Astrocyte of the cerebellum (primary cell): ENCODE measurements around the gene HEMK1.
A peak's percentile ranks its signal among the peaks of the same experiment; 100 is the strongest.

Experiments used
- DNase-seq: peaks from one replicate; pipeline ENCODE4 v3.0.0-alpha.2; 2011; ENCODE audit warnings: low read depth
- H3K4me3 ChIP-seq: 2 replicates; pipeline ENCODE4 v1.5.1; 2011; ENCODE audit warnings: mild to moderate bottlenecking, low read depth, low read length, moderate library complexity
- CTCF ChIP-seq: IDR thresholded peaks from 2 replicates; pipeline ENCODE4 v1.5.1; 2012; ENCODE audit warnings: low read length, low read depth, moderate library complexity, mild to moderate bottlenecking; ENCODE audit errors: missing control alignments
- in situ Hi-C: cut with HindIII; loops from 2 replicates; pipeline ENCODE4 v1.10.0; 2017; ENCODE audit warnings: low sequenced_read_pairs

Gene HEMK1

GRCh38 chr3:50567011-50567385, 2.3 kb upstream of the HEMK1 start:
- in situ Hi-C loops: no loop called here
- no peak for TF ChIP-seq CTCF
- H3K4me3 ChIP-seq: peak overlapping the region; percentile 53
- DNase-seq: no peak

GRCh38 chr3:50567386-50568167, 1.7 kb upstream of the HEMK1 start, which contains the start of gene C3orf18:
Gene C3orf18 (minus strand): TSS chr3:50567747. CDS start chr3:50565699, 2,048 bp downstream.
- peak within 1 kb of the TSS; percentile 80 for H3K4me3 ChIP-seq
- TF ChIP-seq CTCF: no peak
- in situ Hi-C loops: no loop called here
- DNase-seq: peak; percentile 55

GRCh38 chr3:50570508-50571279, 1.4 kb downstream of the HEMK1 start:
- in situ Hi-C loops: loop anchor here (5.0 kb wide), 1 partner anchor 37 kb away; no protein-coding TSS in a partner anchor
- TF ChIP-seq CTCF: no peak
- no peak for DNase-seq
- H3K4me3 ChIP-seq: peak overlapping the region; percentile 80

- in situ Hi-C loops: loop anchor here (5.0 kb wide), 1 partner anchor 36 kb away; no protein-coding TSS in a partner anchor
- TF ChIP-seq CTCF: no peak
- no peak for DNase-seq
- H3K4me3 ChIP-seq: no peak overlapping the region
Measured at GRCh38 chr3:50571486-50571885, 2.2 kb downstream of the HEMK1 start.

GRCh38 chr3:50572158-50572557, 2.8 kb downstream of the HEMK1 start:
- no peak overlapping the region for H3K4me3 ChIP-seq
- DNase-seq: peak; percentile 35
- TF ChIP-seq CTCF: peak; percentile 88
- in situ Hi-C loops: loop anchor here (5.0 kb wide), 1 partner anchor 35 kb away; no protein-coding TSS in a partner anchor

- H3K4me3 ChIP-seq: no peak overlapping the region
- in situ Hi-C loops: loop anchor here (5.0 kb wide), 1 partner anchor 34 kb away; no protein-coding TSS in a partner anchor
- TF ChIP-seq CTCF: no peak
- no peak for DNase-seq
Measured at GRCh38 chr3:50572801-50573371, 3.6 kb downstream of the HEMK1 start.
